Adrenal gland (tissue), 19 donors: Measurements from ENCODE around the gene BARHL2. TPM values are rescaled to one million over a fixed set of nuclear protein-coding genes. Genes with fewer than 3 reads are reported as not detected.

Experiments used
- DNase-seq, 7 donors: peaks; one replicate each; pipeline ENCODE4 v3.0.0-alpha.2; 2019 to 2020
- H3K27ac ChIP-seq, 5 donors: fragments of 200-600 bp; sonication (generic) in 4 of 5; 1 replicate in 3 of 5; 2 replicates in 2 of 5; pipeline versions ENCODE4 v1.5.1 to v1.8.0; 2016 to 2020; ENCODE audit warnings: mild to moderate bottlenecking in 1 of 5
- H3K27me3 ChIP-seq: fragments of 200-600 bp; 2 replicates; pipeline ENCODE4 v1.8.0; 2021
- H3K36me3 ChIP-seq, 2 donors: fragments of 200-600 bp; replicated peaks in 1 of 2; 1 replicate in 1 of 2; 2 replicates in 1 of 2; pipeline versions ENCODE4 v1.5.1 to v1.8.0; 2018 to 2022
- H3K4me1 ChIP-seq, 2 donors: fragments of 200-600 bp; replicated peaks in 1 of 2; 1 replicate in 1 of 2; 2 replicates in 1 of 2; pipeline versions ENCODE4 v1.5.1 to v1.8.0; 2018 to 2021
- H3K4me3 ChIP-seq, 4 donors: fragments of 200-600 bp; sonication (generic) in 3 of 4; one replicate each; pipeline ENCODE4 v1.5.1; 2016 to 2018
- H3K9me3 ChIP-seq, 3 donors: fragments of 200-600 bp; sonication (generic) in 1 of 3; replicated peaks in 1 of 3; 1 replicate in 2 of 3; 2 replicates in 1 of 3; pipeline versions ENCODE4 v1.5.1 to v1.8.0; 2016 to 2021
- CTCF ChIP-seq, 6 experiments: fragments of 450-650 bp in 4 of 6; fragments of 200-600 bp in 2 of 6; sonication (generic) in 1 of 6; IDR thresholded peaks; 1 replicate in 5 of 6; 2 replicates in 1 of 6; pipeline versions ENCODE4 v1.5.1 to v1.8.0; 2016 to 2021; ENCODE audit warnings: antibody characterized with exemption in 6 of 6, mild to moderate bottlenecking in 2 of 6, moderate library complexity in 1 of 6
- POLR2A ChIP-seq, 2 donors: fragments of 450-650 bp; IDR thresholded peaks; one replicate each; pipeline ENCODE4 v1.6.1; 2017; ENCODE audit warnings: antibody characterized with exemption in 2 of 2, mild to moderate bottlenecking in 2 of 2, moderate library complexity in 1 of 2
- WGBS, 4 donors: extraction: QIAGEN DNeasy Blood & Tissue Kit in 2 of 4; methylation state at CpG; one replicate each; pipeline versions ENCODE4 v1.1.5 to v1.1.7; 2013 to 2017; 5-methylcytosine and 5-hydroxymethylcytosine counted together
- intact Hi-C, 2 donors: fragments of 100-400 bp; cut with DNase I; formaldehyde crosslinking; loops; one replicate each; pipeline versions ENCODE4 v1.14.1 to v1.15.0; 2022 to 2023
- long read RNA-seq, 10 donors: library from polyadenylated mRNA in 3 of 10; unstranded in 2 of 10; stranded (forward) in 1 of 10; transcript quantifications; one replicate each; pipeline ENCODE4 v2.0.0 and lab custom pipeline, GENCODE V29; 2021 to 2026
- polyA plus RNA-seq, 3 donors: library from polyadenylated mRNA; stranded (reverse); fragments of 200-250 nt in 2 of 3; fragments of 350-450 nt in 1 of 3; fragmentation: Illumina TruSeq in 1 of 3; extraction: RNeasy Lipid Tissue Mini Kit (QIAGEN cat#74804) in 1 of 3; gene quantifications; one replicate each; pipeline ENCODE4 v1.2.3, GENCODE V29; 2013 to 2014
- total RNA-seq, 9 donors: library from RNA; depleted of rRNA in 4 of 9; stranded (reverse); fragments of >200 nt in 4 of 9; fragments of 120-200 nt in 1 of 9; fragmentation: NEBNext Ultra II Directional in 1 of 9; extraction: Animal tissue kit (Norgen Biotek cat#: 25700) in 1 of 9; gene quantifications; one replicate each; pipeline versions ENCODE4 v1.1.0 to v1.2.4, GENCODE V29; 2013 to 2023
- donor health status: healthy with polysubstance abuse.
- donor health status: Bipolar disorder and iron deficiency.
- donor health status: DM: yes; HTN: yes; CAD: no.
- donor health status: DM: no; HTN: no; CAD: no.
- donor health status: DM: no; HTN: no; CAD: no.
- donor health status: DM: yes; HTN: yes; CAD: no.

The BARHL2 gene
- total RNA-seq (not detected), polyA plus RNA-seq (not detected)
- long read RNA-seq, donor 1: 0 reads
- long read RNA-seq, donor 2: 0 reads
- long read RNA-seq, donor 3: 0 reads
- long read RNA-seq, donor 4: 0 reads
- long read RNA-seq, donor 5: 0 reads
- long read RNA-seq, donor 6: 0 reads
- long read RNA-seq, donor 7: 0 reads
- long read RNA-seq, donor 8: 0 reads
- long read RNA-seq, donor 9: 0 reads
- long read RNA-seq, donor 10: 0 reads

- TF ChIP-seq POLR2A (IDR thresholded peaks at IDR 0.05) (no peak), CTCF (IDR thresholded peaks at IDR 0.05) (no peak)
- no peak within 1 kb of the TSS for H3K27ac ChIP-seq
- H3K4me1 ChIP-seq: peaks cover 5 to 19% of the 10 kb centered on the region in 2 donors
- DNase-seq: no peak
- H3K27me3 ChIP-seq: peaks cover 97% of the 10 kb centered on the region
- no peaks in the 10 kb centered on the region for H3K36me3 ChIP-seq
- no peaks in the 10 kb centered on the region for H3K9me3 ChIP-seq
- H3K4me3 ChIP-seq: no peak within 1 kb of the TSS
- intact Hi-C loops: loop anchor here in 1 of 2 donors (10.0 kb wide), 1 partner anchor 248 kb away; no protein-coding TSS in a partner anchor
- 5 to 7% (median 5%) methylated on average over 48 to 58 of the region's 58 CpGs for WGBS, 4 donors
These were observed at the start of gene BARHL2 for GRCh38 chr1:90716552-90717355. Gene BARHL2 (minus strand): TSS chr1:90717302. CDS start chr1:90717195, 107 bp downstream.

- Histone ChIP-seq H3K9me3 (no peaks in the 10 kb centered on the region), H3K27me3 (no peaks in the 10 kb centered on the region), H3K27ac (no peak overlapping the region), H3K4me1 (no peaks in the 10 kb centered on the region), H3K36me3 (no peaks in the 10 kb centered on the region), H3K4me3 (no peak overlapping the region)
- WGBS, 4 donors: 72 to 79% (median 74%) methylated on average over 6 of the region's 6 CpGs
- no peak for DNase-seq
- TF ChIP-seq POLR2A (IDR thresholded peaks at IDR 0.05): no peak
- TF ChIP-seq CTCF (IDR thresholded peaks at IDR 0.05): no peak
- intact Hi-C loops: no loop called here
These were observed 46.8 kb upstream of the BARHL2 start for GRCh38 chr1:90763930-90764329.

- no peak for DNase-seq
- TF ChIP-seq CTCF (IDR thresholded peaks at IDR 0.05): no peak
- no peak for TF ChIP-seq POLR2A (IDR thresholded peaks at IDR 0.05)
- no peaks in the 10 kb centered on the region for H3K27me3 ChIP-seq
- 67 to 84% (median 78%) methylated on average over 3 of the region's 3 CpGs for WGBS, 4 donors
- no peak overlapping the region for H3K4me3 ChIP-seq
- H3K36me3 ChIP-seq: no peaks in the 10 kb centered on the region
- H3K4me1 ChIP-seq: no peaks in the 10 kb centered on the region
- intact Hi-C loops: no loop called here
- no peaks in the 10 kb centered on the region for H3K9me3 ChIP-seq
- H3K27ac ChIP-seq: no peak overlapping the region
These were observed 46.4 kb upstream of the BARHL2 start for GRCh38 chr1:90763506-90763905.

DNA sequence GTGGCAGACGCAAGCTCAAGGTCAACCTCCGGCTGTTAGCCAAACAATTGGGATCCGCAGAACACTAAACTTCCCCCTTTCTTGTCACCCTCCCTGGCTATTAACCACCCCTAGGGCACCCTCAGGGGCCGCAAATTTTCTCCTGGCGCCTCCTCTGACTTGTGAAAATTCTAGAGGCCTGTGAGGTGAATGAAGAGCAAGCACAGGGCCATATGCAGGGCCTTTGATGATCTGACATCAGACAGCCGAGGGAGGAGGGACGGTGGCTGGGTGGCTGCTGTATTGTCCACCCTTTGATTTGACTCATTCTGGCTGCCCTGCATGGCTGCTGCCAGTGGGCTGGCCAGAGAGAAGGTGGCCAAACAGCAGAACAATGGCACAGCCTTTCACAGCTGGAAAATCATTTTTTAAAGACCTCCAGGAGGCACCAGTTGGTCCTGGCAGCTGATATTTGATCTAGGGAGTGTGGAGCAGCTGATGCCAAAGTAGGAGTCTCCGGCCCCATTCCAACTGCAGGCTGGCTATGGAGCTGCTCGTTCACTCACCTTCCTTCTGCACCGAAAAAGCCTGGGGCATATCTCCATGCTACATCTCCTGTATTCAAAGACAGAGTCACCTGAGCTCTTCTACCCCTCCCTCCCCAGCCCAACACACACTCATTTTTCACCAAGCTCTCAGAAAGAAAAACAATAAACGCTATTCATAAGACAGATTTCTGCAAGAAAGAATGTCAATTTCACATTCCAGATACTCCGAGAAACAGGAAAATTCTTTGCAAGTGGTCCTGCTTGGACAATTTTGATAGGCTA, 44.9 kb upstream of the BARHL2 start:
- H3K36me3 ChIP-seq: no peaks in the 10 kb centered on the region
- no peak for TF ChIP-seq POLR2A (IDR thresholded peaks at IDR 0.05)
- TF ChIP-seq CTCF (IDR thresholded peaks at IDR 0.05): no peak
- WGBS, 4 donors: 28 to 33% (median 30%) methylated on average over 11 to 12 of the region's 12 CpGs
- no peak overlapping the region for H3K4me3 ChIP-seq
- no peaks in the 10 kb centered on the region for H3K9me3 ChIP-seq
- H3K27me3 ChIP-seq: no peaks in the 10 kb centered on the region
- peak in 4 of 7 donors; percentile 19 to 33 (median 24) for DNase-seq
- H3K4me1 ChIP-seq: no peaks in the 10 kb centered on the region
- intact Hi-C loops: no loop called here
- no peak overlapping the region for H3K27ac ChIP-seq
